Large intestine (tissue), 3 donors: Measurements from ENCODE around the gene GBA3. TPM values are rescaled to one million over a fixed set of nuclear protein-coding genes. Genes with fewer than 3 reads are reported as not detected.

Experiments
- DNase-seq, 2 donors: peaks; one replicate each; pipeline versions ENCODE4 v3.0.0 to v3.0.0-alpha.2; 2013
- H3K27ac ChIP-seq: one replicate; pipeline ENCODE4 v1.5.1; 2013; ENCODE audit warnings: low read length
- H3K27me3 ChIP-seq: 2 replicates; pipeline ENCODE4 v1.6.1; 2013; ENCODE audit warnings: low read length; ENCODE audit not compliant: control insufficient read depth, insufficient read depth
- H3K36me3 ChIP-seq: 2 replicates; pipeline ENCODE4 v1.6.1; 2013; ENCODE audit warnings: low read length; ENCODE audit not compliant: control insufficient read depth, insufficient read depth
- H3K4me1 ChIP-seq: one replicate; pipeline ENCODE4 v1.6.1; 2013; ENCODE audit warnings: low read length; ENCODE audit not compliant: control insufficient read depth, insufficient read depth
- H3K4me3 ChIP-seq: one replicate; pipeline ENCODE4 v1.5.1; 2013; ENCODE audit warnings: low read length
- H3K9me3 ChIP-seq: one replicate; pipeline ENCODE4 v1.6.1; 2013; ENCODE audit warnings: mild to moderate bottlenecking, low read depth, low read length, moderate library complexity; ENCODE audit not compliant: control insufficient read depth
- WGBS: methylation state at CpG from one replicate; pipeline ENCODE4 v1.1.5; 2013; ENCODE audit warnings: low lambda C conversion rate; ENCODE audit not compliant: insufficient coverage; 5-methylcytosine and 5-hydroxymethylcytosine counted together
- polyA plus RNA-seq: library from polyadenylated mRNA; unstranded; fragments of 120-200 nt; gene quantifications from one replicate; pipeline ENCODE4 v1.2.1, GENCODE V29; 2013

Gene GBA3
- polyA plus RNA-seq, 1 donor = 74.1 TPM

GRCh38 chr4:22762548-22762947 lies 69.8 kb downstream of the GBA3 start:
- Histone ChIP-seq H3K4me1 (no peaks in the 10 kb centered on the region), H3K27me3 (no peaks in the 10 kb centered on the region), H3K9me3 (no peaks in the 10 kb centered on the region), H3K27ac (no peak overlapping the region), H3K4me3 (no peak overlapping the region), H3K36me3 (peaks cover 7% of the 10 kb centered on the region)
- 87% methylated on average over 2 of the region's 2 CpGs for WGBS
- DNase-seq = no peak

DNA sequence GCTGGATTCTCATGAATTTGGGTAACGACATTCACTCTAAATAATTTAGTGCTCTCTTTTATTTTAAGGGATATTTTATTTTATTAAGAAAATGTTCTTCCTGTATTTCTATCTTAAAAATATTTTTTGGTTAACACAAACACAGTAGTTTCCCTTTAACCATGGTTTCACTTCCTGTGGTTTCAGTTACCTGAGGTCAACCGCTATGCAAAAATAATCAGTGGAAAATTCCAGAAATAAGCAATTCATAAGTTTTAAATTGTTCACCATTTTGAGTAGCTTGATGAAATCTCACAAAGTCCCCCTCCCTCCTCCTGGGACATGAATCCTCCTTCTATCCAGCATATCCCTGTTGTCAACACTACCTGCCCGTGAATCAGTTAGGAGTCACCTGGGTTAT lies 71.4 kb downstream of the GBA3 start:
- 100% methylated on average over 1 of the region's 3 CpGs for WGBS
- Histone ChIP-seq H3K9me3 (no peaks in the 10 kb centered on the region), H3K27me3 (no peaks in the 10 kb centered on the region), H3K4me3 (no peak overlapping the region), H3K4me1 (no peaks in the 10 kb centered on the region), H3K36me3 (peaks cover 4% of the 10 kb centered on the region), H3K27ac (no peak overlapping the region)
- no peak for DNase-seq

DNA sequence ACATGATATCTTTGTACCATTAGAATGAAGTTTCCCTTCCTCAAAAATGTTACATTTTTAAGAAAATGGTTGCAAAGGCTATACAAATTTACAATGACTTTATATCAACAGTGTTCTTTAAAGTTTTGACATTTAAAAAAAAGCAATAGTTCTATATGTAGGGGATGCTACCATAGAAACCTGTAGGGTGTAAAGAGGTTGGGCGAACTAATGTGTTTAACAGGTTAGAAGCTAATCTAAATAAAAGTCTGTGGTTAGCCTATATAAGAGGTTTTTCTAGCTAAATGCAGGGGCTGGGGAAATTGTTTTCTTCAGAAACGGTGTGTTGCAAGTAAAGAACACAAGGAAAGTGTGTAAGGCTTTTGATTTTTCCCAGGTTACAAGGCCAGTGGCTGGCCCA lies 73.3 kb downstream of the GBA3 start:
- no peak for DNase-seq
- Histone ChIP-seq H3K4me3 (no peak overlapping the region), H3K27me3 (no peaks in the 10 kb centered on the region), H3K36me3 (peaks cover 4% of the 10 kb centered on the region), H3K27ac (no peak overlapping the region), H3K9me3 (peaks cover 5% of the 10 kb centered on the region), H3K4me1 (no peaks in the 10 kb centered on the region)
- 100% methylated on average over 1 of the region's 2 CpGs for WGBS

DNA sequence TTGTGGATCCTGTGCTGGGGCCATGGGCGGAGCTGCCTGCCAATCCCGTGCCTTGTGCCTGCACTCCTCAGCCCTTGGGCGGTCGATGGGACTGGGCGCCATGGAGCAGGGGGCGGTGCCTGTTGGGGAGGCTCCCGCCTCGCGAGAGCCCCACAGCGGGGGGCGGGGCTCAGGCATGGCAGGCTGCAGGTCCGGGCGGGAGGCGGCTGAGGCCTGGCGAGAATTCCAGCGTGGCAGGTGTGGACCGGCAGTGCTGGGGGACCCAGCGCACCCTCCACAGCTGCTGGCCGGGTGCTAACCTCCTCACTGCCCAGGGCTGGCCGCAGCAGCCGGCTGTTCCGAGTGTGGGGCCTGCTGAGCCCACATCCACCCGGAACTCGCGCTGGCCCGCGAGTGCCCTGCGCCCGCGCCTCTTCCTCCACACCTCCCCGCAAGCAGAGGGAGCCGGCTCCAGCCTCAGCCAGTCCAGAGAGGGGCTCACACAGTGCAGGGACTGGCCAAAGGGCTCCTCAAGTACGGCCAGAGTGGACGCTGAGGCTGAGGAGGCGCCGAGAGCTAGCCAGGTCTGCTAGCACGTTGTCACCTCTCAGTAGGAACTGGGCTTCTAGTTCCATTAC lies 85.9 kb downstream of the GBA3 start:
- no peak overlapping the region for H3K27ac ChIP-seq
- H3K4me1 ChIP-seq = no peaks in the 10 kb centered on the region
- no peak for DNase-seq
- no peaks in the 10 kb centered on the region for H3K27me3 ChIP-seq
- peaks cover 6% of the 10 kb centered on the region for H3K9me3 ChIP-seq
- WGBS = no CpG with 5 or more reads among the region's 37 CpGs
- no peak overlapping the region for H3K4me3 ChIP-seq
- no peaks in the 10 kb centered on the region for H3K36me3 ChIP-seq

DNA sequence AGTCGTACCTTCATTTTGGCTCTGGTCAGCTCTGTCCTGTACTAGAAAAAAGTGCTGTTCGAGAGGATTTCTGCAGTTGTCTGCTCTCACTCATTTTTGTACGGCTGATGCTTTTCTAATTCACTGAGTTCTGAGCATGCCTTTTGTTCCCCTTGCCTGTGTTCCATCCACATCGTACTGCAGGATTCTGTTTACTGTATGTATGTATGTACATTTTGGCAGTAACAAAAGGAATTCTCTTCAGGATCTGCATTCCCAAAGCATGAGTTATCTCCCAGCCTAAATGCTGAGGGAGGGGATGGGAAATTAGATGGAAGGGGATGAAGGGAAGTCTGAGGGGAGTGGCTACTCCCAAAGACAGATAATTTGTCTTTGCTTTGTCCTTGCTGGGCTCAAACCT lies 87.6 kb downstream of the GBA3 start:
- Histone ChIP-seq H3K27me3 (no peaks in the 10 kb centered on the region), H3K9me3 (peaks cover 6% of the 10 kb centered on the region), H3K36me3 (no peaks in the 10 kb centered on the region), H3K4me3 (no peak overlapping the region), H3K4me1 (no peaks in the 10 kb centered on the region), H3K27ac (no peak overlapping the region)
- WGBS = 60% methylated on average over 1 of the region's 4 CpGs
- no peak for DNase-seq

DNA sequence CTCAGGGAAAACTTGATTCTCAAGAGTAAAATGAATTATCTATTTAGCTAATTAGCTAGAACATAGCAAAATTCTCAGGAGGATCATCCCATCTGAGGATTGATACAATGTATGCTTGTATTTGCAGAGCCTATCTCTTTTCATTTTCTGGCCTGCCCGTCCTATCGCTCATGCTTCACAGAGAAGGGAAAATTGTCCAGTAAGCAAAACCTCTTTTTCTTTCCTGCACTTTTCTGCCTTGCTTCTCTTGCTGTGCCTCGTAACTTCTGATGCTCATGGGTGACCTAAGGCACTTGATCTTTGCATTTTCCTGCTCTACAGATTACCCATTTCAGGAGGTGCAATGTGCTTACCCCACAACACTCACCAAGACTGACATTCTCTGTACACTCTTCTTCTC lies 88.1 kb downstream of the GBA3 start:
- Histone ChIP-seq H3K27me3 (no peaks in the 10 kb centered on the region), H3K36me3 (no peaks in the 10 kb centered on the region), H3K27ac (no peak overlapping the region), H3K9me3 (peaks cover 6% of the 10 kb centered on the region), H3K4me1 (no peaks in the 10 kb centered on the region), H3K4me3 (no peak overlapping the region)
- DNase-seq = no peak
- WGBS = 96% methylated on average over 3 of the region's 3 CpGs

- no peaks in the 10 kb centered on the region for H3K4me1 ChIP-seq
- H3K27me3 ChIP-seq = no peaks in the 10 kb centered on the region
- no peak for DNase-seq
- H3K9me3 ChIP-seq = no peaks in the 10 kb centered on the region
- H3K36me3 ChIP-seq = no peaks in the 10 kb centered on the region
- no peak overlapping the region for H3K4me3 ChIP-seq
- no peak overlapping the region for H3K27ac ChIP-seq
- WGBS = 75% methylated on average over 2 of the region's 6 CpGs
Measured at GRCh38 chr4:22787753-22788375, 95.1 kb downstream of the GBA3 start.

- H3K27me3 ChIP-seq = no peaks in the 10 kb centered on the region
- no peaks in the 10 kb centered on the region for H3K9me3 ChIP-seq
- H3K27ac ChIP-seq = no peak overlapping the region
- no peaks in the 10 kb centered on the region for H3K36me3 ChIP-seq
- no peak overlapping the region for H3K4me3 ChIP-seq
- no peak for DNase-seq
- no peaks in the 10 kb centered on the region for H3K4me1 ChIP-seq
- WGBS = 50% methylated on average over 1 of the region's 2 CpGs
Measured at GRCh38 chr4:22790631-22791030, 97.9 kb downstream of the GBA3 start.

GRCh38 chr4:22794732-22795131 lies 102.0 kb downstream of the GBA3 start:
- Histone ChIP-seq H3K9me3 (no peaks in the 10 kb centered on the region), H3K4me1 (no peaks in the 10 kb centered on the region), H3K4me3 (no peak overlapping the region), H3K27ac (no peak overlapping the region), H3K36me3 (no peaks in the 10 kb centered on the region), H3K27me3 (no peaks in the 10 kb centered on the region)
- 100% methylated on average over 2 of the region's 5 CpGs for WGBS
- DNase-seq = no peak

DNA sequence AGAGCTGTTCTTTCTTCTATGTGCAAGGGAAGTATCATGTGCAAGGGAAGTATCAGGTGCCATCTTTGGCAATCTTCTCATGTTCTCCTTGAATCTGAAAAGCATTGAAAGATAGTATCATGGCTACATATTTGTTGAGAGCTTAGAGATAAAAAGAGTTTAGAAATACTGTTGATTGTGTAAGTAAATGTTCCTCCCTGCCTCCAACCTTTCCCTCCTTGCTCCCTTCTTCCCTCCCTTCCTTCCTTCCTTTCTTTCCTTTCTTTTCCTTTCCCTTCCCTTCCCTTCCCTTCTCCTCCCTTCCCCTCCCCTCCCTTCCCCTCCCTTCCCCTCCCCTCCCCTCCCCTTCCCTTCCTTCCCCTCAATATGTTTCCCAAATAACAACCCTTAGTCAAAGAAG lies 108.7 kb downstream of the GBA3 start:
- no peak for DNase-seq
- H3K4me1 ChIP-seq = no peaks in the 10 kb centered on the region
- H3K4me3 ChIP-seq = no peak overlapping the region
- H3K36me3 ChIP-seq = no peaks in the 10 kb centered on the region
- no peaks in the 10 kb centered on the region for H3K9me3 ChIP-seq
- no peak overlapping the region for H3K27ac ChIP-seq
- H3K27me3 ChIP-seq = no peaks in the 10 kb centered on the region

DNA sequence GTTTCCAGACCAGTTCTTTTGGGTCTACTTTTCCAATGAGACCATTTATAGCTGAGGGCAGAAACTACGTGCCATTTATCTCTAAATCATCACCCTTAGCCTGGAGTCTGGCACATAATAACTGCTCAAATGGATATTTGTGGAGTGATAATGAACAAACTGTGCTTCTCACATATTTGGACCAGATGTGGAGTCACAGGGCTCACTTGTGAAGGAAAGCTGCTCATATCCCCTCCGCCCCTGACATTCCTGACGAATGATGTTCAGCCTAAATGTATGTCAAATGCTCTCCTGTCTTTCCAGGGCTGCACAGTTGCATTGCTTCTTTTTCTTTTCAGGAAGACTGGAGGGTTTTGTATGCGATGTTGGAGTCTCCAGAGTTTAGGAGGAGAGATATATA lies 110.1 kb downstream of the GBA3 start:
- Histone ChIP-seq H3K27ac (no peak overlapping the region), H3K4me1 (no peaks in the 10 kb centered on the region), H3K9me3 (no peaks in the 10 kb centered on the region), H3K36me3 (no peaks in the 10 kb centered on the region), H3K4me3 (no peak overlapping the region), H3K27me3 (no peaks in the 10 kb centered on the region)
- 90% methylated on average over 2 of the region's 4 CpGs for WGBS
- no peak for DNase-seq
